Testis (tissue), 3 donors: ENCODE results near the gene HEG1. TPM values are rescaled to one million over a fixed set of nuclear protein-coding genes. Genes with fewer than 3 reads are reported as not detected.

Experiments used
- DNase-seq: peaks from one replicate; pipeline ENCODE4 v3.0.0-alpha.2; 2019
- H3K27ac ChIP-seq, 2 donors: fragments of 200-600 bp; sonication (generic); one replicate each; pipeline ENCODE4 v1.5.1; 2019
- H3K27me3 ChIP-seq: fragments of 200-600 bp; sonication (generic); one replicate; pipeline ENCODE4 v1.5.1; 2019
- H3K36me3 ChIP-seq: fragments of 200-600 bp; sonication (generic); one replicate; pipeline ENCODE4 v1.5.1; 2017; ENCODE audit warnings: low read depth; ENCODE audit errors: missing control alignments
- H3K4me1 ChIP-seq: fragments of 200-600 bp; sonication (generic); one replicate; pipeline ENCODE4 v1.5.1; 2019
- H3K4me3 ChIP-seq, 2 donors: fragments of 200-600 bp; sonication (generic); one replicate each; pipeline ENCODE4 v1.5.1; 2017 to 2019
- H3K9me3 ChIP-seq: fragments of 200-600 bp; sonication (generic); one replicate; pipeline ENCODE4 v1.5.1; 2017
- POLR2A ChIP-seq: fragments of 450-650 bp; IDR thresholded peaks from one replicate; pipeline ENCODE4 v1.6.1; 2017; ENCODE audit warnings: antibody characterized with exemption, mild to moderate bottlenecking, moderate library complexity
- WGBS, 2 donors: methylation state at CpG; one replicate each; pipeline ENCODE4 v1.1.5; 2018; 5-methylcytosine and 5-hydroxymethylcytosine counted together
- intact Hi-C: fragments of 100-400 bp; cut with DNase I; formaldehyde crosslinking; loops from one replicate; pipeline ENCODE4 v1.15.1; 2023; ENCODE audit warnings: low total_unique reads
- polyA plus RNA-seq: library from polyadenylated mRNA; stranded (reverse); fragments of 350-450 nt; fragmentation: Illumina TruSeq; extraction: RNeasy Lipid Tissue Mini Kit (QIAGEN cat#74804); gene quantifications from one replicate; pipeline ENCODE4 v1.2.3, GENCODE V29; 2014; ENCODE audit warnings: low read depth, low replicate concordance; ENCODE audit not compliant: insufficient read depth
- total RNA-seq, 2 donors: library from RNA; depleted of rRNA; stranded (reverse); fragments of >200 nt; gene quantifications; one replicate each; pipeline ENCODE4 v1.2.3, GENCODE V29; 2016
- TF ChIP-seq, protein P1 (sequence below), 3 experiments: fragments of 450-650 bp in 2 of 3; fragments of 200-600 bp in 1 of 3; sonication (generic) in 1 of 3; IDR thresholded peaks; one replicate each; pipeline ENCODE4 v1.5.1; 2016 to 2019; ENCODE audit warnings: antibody characterized with exemption in 3 of 3, mild to moderate bottlenecking in 2 of 3, moderate library complexity in 1 of 3

The HEG1 gene
- total and polyA plus RNA-seq, 3 donors from 2014 or later: 50.3 to 160 (median 120) TPM

DNA sequence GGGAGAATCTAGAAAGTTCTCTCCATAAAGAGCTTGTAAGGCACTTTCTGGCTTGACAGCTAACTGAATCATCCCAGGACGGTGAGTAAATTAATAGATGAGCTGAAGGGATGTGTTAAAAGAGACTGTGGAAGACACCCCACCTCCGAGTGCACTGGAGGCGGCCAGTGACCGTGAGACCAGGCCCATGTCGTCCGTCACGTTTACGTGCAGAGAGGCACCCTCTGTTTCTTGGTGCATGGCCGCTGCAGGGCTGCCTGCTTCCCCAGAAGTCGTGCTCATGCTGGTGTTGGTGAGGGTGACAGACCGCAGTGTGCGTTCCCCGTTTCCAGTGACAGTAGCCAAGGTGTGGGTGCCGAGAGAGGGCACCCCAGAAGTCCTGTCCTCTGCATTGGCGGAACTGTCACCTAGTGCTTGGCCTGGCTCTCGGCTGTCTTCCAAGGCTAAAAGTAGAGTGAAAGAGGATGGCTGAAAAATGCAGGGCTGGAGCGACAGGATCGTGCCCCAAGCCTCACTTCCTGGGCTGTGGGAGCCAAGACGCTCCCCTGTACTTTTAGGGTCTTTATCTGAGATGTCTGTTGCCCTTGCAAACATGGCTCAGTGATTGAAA, 41.1 kb downstream of the HEG1 start:
- Histone ChIP-seq H3K4me3 (no peak overlapping the region), H3K27ac (no peak overlapping the region), H3K36me3 (no peaks in the 10 kb centered on the region), H3K9me3 (no peaks in the 10 kb centered on the region), H3K4me1 (no peaks in the 10 kb centered on the region), H3K27me3 (no peaks in the 10 kb centered on the region)
- intact Hi-C loops: no loop called here
- TF ChIP-seq, protein P1, sequence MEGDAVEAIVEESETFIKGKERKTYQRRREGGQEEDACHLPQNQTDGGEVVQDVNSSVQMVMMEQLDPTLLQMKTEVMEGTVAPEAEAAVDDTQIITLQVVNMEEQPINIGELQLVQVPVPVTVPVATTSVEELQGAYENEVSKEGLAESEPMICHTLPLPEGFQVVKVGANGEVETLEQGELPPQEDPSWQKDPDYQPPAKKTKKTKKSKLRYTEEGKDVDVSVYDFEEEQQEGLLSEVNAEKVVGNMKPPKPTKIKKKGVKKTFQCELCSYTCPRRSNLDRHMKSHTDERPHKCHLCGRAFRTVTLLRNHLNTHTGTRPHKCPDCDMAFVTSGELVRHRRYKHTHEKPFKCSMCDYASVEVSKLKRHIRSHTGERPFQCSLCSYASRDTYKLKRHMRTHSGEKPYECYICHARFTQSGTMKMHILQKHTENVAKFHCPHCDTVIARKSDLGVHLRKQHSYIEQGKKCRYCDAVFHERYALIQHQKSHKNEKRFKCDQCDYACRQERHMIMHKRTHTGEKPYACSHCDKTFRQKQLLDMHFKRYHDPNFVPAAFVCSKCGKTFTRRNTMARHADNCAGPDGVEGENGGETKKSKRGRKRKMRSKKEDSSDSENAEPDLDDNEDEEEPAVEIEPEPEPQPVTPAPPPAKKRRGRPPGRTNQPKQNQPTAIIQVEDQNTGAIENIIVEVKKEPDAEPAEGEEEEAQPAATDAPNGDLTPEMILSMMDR (IDR thresholded peaks at IDR 0.05): no peak
- no peak for TF ChIP-seq POLR2A
- no peak for DNase-seq
- WGBS, 2 donors: 88 to 90% methylated on average over 18 to 19 of the region's 19 CpGs

DNA sequence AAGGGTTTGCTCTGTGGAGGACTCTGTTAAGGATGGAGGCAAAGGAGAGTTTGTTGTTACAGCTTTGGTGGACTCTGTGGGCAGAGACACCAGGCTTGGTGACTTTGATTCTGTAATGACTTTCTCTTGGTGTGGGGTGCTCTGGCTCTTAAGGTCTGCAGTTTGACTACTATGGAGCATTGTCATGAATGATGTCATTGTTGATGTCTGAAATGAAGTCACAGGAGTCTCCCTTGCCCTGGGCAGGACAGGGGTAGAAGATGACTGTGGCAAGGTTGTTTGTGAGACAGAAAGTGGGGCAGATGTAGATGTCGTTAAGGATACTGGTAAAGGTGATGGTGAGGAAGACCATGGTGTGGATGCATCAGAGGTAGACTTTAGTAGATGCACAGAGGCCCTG, 42.7 kb downstream of the HEG1 start:
- no peak overlapping the region for H3K27ac ChIP-seq
- intact Hi-C loops: no loop called here
- no peak overlapping the region for H3K4me3 ChIP-seq
- H3K36me3 ChIP-seq: no peaks in the 10 kb centered on the region
- 91 to 96% methylated on average over 1 of the region's 1 CpG for WGBS, 2 donors
- H3K27me3 ChIP-seq: no peaks in the 10 kb centered on the region
- H3K9me3 ChIP-seq: no peaks in the 10 kb centered on the region
- TF ChIP-seq, protein P1 (IDR thresholded peaks at IDR 0.05): no peak
- TF ChIP-seq POLR2A: no peak
- DNase-seq: no peak
- no peaks in the 10 kb centered on the region for H3K4me1 ChIP-seq

DNA sequence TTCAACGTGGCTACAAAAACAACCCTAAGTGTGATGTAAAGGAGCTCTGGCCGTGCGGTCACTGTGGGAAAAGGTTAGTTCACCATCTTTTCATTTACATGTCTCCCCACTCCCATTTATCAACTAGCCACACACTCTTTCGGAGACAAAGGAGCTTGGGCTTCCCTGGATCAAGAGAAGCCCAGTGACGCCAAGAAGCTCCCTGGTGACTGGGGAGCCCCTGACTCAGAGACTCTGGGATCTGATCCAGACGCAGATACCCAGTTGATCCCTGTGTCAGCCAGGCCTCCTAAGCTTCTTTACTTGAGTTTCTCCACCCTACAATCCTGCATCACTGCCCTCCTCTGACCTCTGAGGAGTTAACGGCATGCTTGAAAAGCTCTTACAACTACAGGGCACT, 43.9 kb downstream of the HEG1 start:
- no peak for TF ChIP-seq POLR2A
- TF ChIP-seq, protein P1 (IDR thresholded peaks at IDR 0.05): no peak
- no peaks in the 10 kb centered on the region for H3K36me3 ChIP-seq
- intact Hi-C loops: no loop called here

DNA sequence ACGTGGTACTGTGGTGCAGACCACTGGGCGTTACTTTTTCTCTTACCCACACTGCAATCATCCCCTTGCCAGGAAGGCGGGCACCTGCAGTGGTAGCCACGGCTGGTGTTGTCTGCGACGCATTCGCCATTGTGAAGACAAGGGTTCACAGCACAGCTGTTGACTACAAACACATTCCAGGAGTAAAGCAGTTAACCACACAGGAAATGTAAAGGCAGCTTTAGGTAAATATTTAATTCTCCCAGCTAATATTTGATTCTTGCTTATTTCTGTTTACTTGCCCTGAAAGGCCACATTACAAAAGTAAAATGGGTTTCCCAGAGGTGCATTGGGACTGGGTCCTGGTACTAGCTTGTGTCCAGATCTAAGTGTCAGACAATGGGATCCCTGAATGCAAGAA, 45.4 kb downstream of the HEG1 start:
- no peaks in the 10 kb centered on the region for H3K9me3 ChIP-seq
- no peak for DNase-seq
- H3K4me3 ChIP-seq: no peak overlapping the region
- WGBS, 2 donors: 96 to 97% methylated on average over 7 of the region's 7 CpGs
- H3K4me1 ChIP-seq: no peaks in the 10 kb centered on the region
- no peak overlapping the region for H3K27ac ChIP-seq
- TF ChIP-seq, protein P1 (IDR thresholded peaks at IDR 0.05): no peak
- TF ChIP-seq POLR2A: no peak
- H3K36me3 ChIP-seq: no peaks in the 10 kb centered on the region
- intact Hi-C loops: no loop called here
- H3K27me3 ChIP-seq: no peaks in the 10 kb centered on the region

More for the DNA sequence above, 43.9 kb downstream of the HEG1 start:
- H3K9me3 ChIP-seq: no peaks in the 10 kb centered on the region
- WGBS, 2 donors: 78 to 85% methylated on average over 7 of the region's 7 CpGs
- DNase-seq: no peak
- H3K27ac ChIP-seq: no peak overlapping the region
- H3K4me1 ChIP-seq: no peaks in the 10 kb centered on the region
- no peaks in the 10 kb centered on the region for H3K27me3 ChIP-seq
- no peak overlapping the region for H3K4me3 ChIP-seq

DNA sequence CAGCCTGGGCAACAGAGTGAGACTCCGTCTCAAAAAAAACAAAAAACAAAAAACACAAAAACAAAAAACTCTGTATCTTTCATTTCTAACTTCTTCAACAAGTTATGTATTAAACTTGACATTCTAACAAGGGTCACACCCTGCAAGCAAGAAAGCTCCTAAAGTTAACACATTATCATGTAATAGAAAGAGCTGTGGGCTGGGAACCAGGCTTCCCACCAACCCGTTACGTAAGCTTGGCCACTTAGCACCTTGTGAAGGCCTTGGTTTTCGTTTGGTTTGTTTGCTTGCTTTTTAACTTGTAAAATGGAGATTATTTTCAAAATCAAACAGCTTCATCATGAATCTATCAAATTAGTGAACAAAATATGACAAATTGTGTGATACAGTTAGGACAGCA, 47.0 kb downstream of the HEG1 start:
- Histone ChIP-seq H3K4me1 (peaks cover 5% of the 10 kb centered on the region), H3K9me3 (no peaks in the 10 kb centered on the region), H3K4me3 (no peak overlapping the region), H3K36me3 (no peaks in the 10 kb centered on the region), H3K27ac (no peak overlapping the region), H3K27me3 (no peaks in the 10 kb centered on the region)
- TF ChIP-seq, protein P1 (IDR thresholded peaks at IDR 0.05): no peak
- no peak for TF ChIP-seq POLR2A
- intact Hi-C loops: no loop called here
- 82 to 94% methylated on average over 4 of the region's 4 CpGs for WGBS, 2 donors
- DNase-seq: no peak
